ENCODE results near the gene ESYT3. TPM values are rescaled to one million over a fixed set of nuclear protein-coding genes. Genes with fewer than 3 reads are reported as not detected.

Gene ESYT3
- total and polyA plus RNA-seq, 2 donors (not counting 1 experiment from before 2014, with no cell fraction given), result 0.17 TPM; not detected in 1

GRCh38 chr3:138429665-138430064, 4.8 kb upstream of the ESYT3 start:
- H4K20me1 ChIP-seq (ENCODE audit: control insufficient read depth, extremely low read depth, insufficient read depth, low read length), result no peaks in the 10 kb centered on the region
- no peak overlapping the region for H2AFZ ChIP-seq (ENCODE audit: low read length)
- H3K27ac ChIP-seq (ENCODE audit: insufficient read depth, low read length), result no peak overlapping the region
- H3K27me3 ChIP-seq (ENCODE audit: control insufficient read depth, insufficient read depth, low read length), result peaks cover 18% of the 10 kb centered on the region
- H3K4me3 ChIP-seq (replicated peaks in 1 of 4; ENCODE audit: control extremely low read depth in 1 of 4, insufficient read depth in 1 of 4, low read depth in 3 of 4, low read length in 4 of 4), result no peak overlapping the region
- TF ChIP-seq EZH2 (IDR thresholded peaks at IDR 0.05; ENCODE audit: low read length, missing control alignments) (no peak), CTCF (conservative IDR thresholded peaks at IDR 0.05 in 1 of 2, IDR thresholded peaks at IDR 0.05 in 1 of 2; ENCODE audit: low read depth in 1 of 2, low read length in 2 of 2) (no peak)
- no peaks in the 10 kb centered on the region for H3K9me3 ChIP-seq (ENCODE audit: control insufficient read depth, insufficient read depth, low read depth, low read length)
- no peaks in the 10 kb centered on the region for H3K36me3 ChIP-seq (ENCODE audit: control insufficient read depth, insufficient read depth, low read length)
- no peak for DNase-seq (ENCODE audit: low read depth in 2 of 2)
- no peak overlapping the region for H3K9ac ChIP-seq (ENCODE audit: insufficient read depth, low read length)
- no peaks in the 10 kb centered on the region for H3K79me2 ChIP-seq (ENCODE audit: control insufficient read depth, insufficient read depth, low read length)
- no peaks in the 10 kb centered on the region for H3K4me1 ChIP-seq (ENCODE audit: control insufficient read depth, extremely low read depth, insufficient read depth, low read length)
- H3K4me2 ChIP-seq (ENCODE audit: extremely low read depth, insufficient read depth, low read length), result no peak overlapping the region

- Histone ChIP-seq H3K27me3 (ENCODE audit: control insufficient read depth, insufficient read depth, low read length) (peaks cover 37% of the 10 kb centered on the region), H4K20me1 (ENCODE audit: control insufficient read depth, extremely low read depth, insufficient read depth, low read length) (no peaks in the 10 kb centered on the region), H3K9ac (ENCODE audit: insufficient read depth, low read length) (no peak overlapping the region), H3K27ac (ENCODE audit: insufficient read depth, low read length) (no peak overlapping the region), H3K4me3 (replicated peaks in 1 of 4; ENCODE audit: control extremely low read depth in 1 of 4, insufficient read depth in 1 of 4, low read depth in 3 of 4, low read length in 4 of 4) (no peak overlapping the region), H3K36me3 (ENCODE audit: control insufficient read depth, insufficient read depth, low read length) (no peaks in the 10 kb centered on the region), H3K9me3 (ENCODE audit: control insufficient read depth, insufficient read depth, low read depth, low read length) (no peaks in the 10 kb centered on the region), H2AFZ (ENCODE audit: low read length) (no peak overlapping the region), H3K79me2 (ENCODE audit: control insufficient read depth, insufficient read depth, low read length) (no peaks in the 10 kb centered on the region), H3K4me2 (ENCODE audit: extremely low read depth, insufficient read depth, low read length) (no peak overlapping the region), H3K4me1 (ENCODE audit: control insufficient read depth, extremely low read depth, insufficient read depth, low read length) (no peaks in the 10 kb centered on the region)
- DNase-seq (ENCODE audit: low read depth in 2 of 2), result no peak
- TF ChIP-seq CTCF (conservative IDR thresholded peaks at IDR 0.05 in 1 of 2, IDR thresholded peaks at IDR 0.05 in 1 of 2; ENCODE audit: low read depth in 1 of 2, low read length in 2 of 2) (no peak), EZH2 (IDR thresholded peaks at IDR 0.05; ENCODE audit: low read length, missing control alignments) (no peak)
Measured at GRCh38 chr3:138432576-138433240, 1.7 kb upstream of the ESYT3 start.

GRCh38 chr3:138433892-138434275, 532 bp upstream of the ESYT3 start:
- no peak for DNase-seq (ENCODE audit: low read depth in 2 of 2)
- Histone ChIP-seq H3K4me2 (ENCODE audit: extremely low read depth, insufficient read depth, low read length) (peak overlapping the region; percentile 26), H3K9ac (ENCODE audit: insufficient read depth, low read length) (no peak overlapping the region), H4K20me1 (ENCODE audit: control insufficient read depth, extremely low read depth, insufficient read depth, low read length) (no peaks in the 10 kb centered on the region), H3K4me1 (ENCODE audit: control insufficient read depth, extremely low read depth, insufficient read depth, low read length) (no peaks in the 10 kb centered on the region), H2AFZ (ENCODE audit: low read length) (no peak overlapping the region), H3K9me3 (ENCODE audit: control insufficient read depth, insufficient read depth, low read depth, low read length) (no peaks in the 10 kb centered on the region), H3K79me2 (ENCODE audit: control insufficient read depth, insufficient read depth, low read length) (no peaks in the 10 kb centered on the region), H3K27ac (ENCODE audit: insufficient read depth, low read length) (no peak overlapping the region), H3K27me3 (ENCODE audit: control insufficient read depth, insufficient read depth, low read length) (peaks cover 37% of the 10 kb centered on the region), H3K4me3 (replicated peaks in 1 of 4; ENCODE audit: control extremely low read depth in 1 of 4, insufficient read depth in 1 of 4, low read depth in 3 of 4, low read length in 4 of 4) (peak overlapping the region in 2 of 4 experiments; percentile 17 to 50), H3K36me3 (ENCODE audit: control insufficient read depth, insufficient read depth, low read length) (no peaks in the 10 kb centered on the region)
- no peak for TF ChIP-seq EZH2 (IDR thresholded peaks at IDR 0.05; ENCODE audit: low read length, missing control alignments)
- TF ChIP-seq CTCF (conservative IDR thresholded peaks at IDR 0.05 in 1 of 2, IDR thresholded peaks at IDR 0.05 in 1 of 2; ENCODE audit: low read depth in 1 of 2, low read length in 2 of 2), result no peak

All from fibroblast of lung (primary cell).